ENCODE measurements around the gene NSMCE3.

NSMCE3 gene

DNA sequence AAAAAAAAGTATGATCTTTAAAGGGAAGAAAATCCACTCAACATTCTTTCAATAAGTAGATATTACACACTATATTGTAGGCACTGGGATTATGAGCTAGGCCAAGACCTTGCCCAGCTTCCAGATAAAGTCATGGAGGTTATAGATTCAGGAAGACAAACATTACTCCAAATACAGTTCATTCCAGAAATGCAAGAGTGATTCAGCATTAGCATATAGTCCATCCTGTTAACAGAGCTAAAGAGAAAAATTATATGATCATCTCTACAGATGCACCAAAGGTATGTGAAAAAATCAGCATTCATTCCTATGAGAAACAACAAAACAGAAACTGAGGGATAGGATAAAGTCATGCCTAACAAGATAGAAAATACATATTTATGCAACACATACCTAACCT is 42.1 kb upstream of the NSMCE3 start:
- no peaks in the 10 kb centered on the region for H3K9me3 ChIP-seq (replicated peaks; ENCODE audit: insufficient read depth, low read length)
- H3K9me2 ChIP-seq (replicated peaks; ENCODE audit: insufficient read depth, low read length), result no peaks in the 10 kb centered on the region
- H3K9ac ChIP-seq (ENCODE audit: low read length), result no peak overlapping the region
- DNase-seq, result no peak
- no peaks in the 10 kb centered on the region for H4K20me1 ChIP-seq (ENCODE audit: insufficient read depth, low read length)
- no peak overlapping the region for H3K4me2 ChIP-seq (ENCODE audit: low read depth, low read length)
- no peaks in the 10 kb centered on the region for H3K36me3 ChIP-seq (replicated peaks; ENCODE audit: insufficient read depth, low read length)
- H2AFZ ChIP-seq (ENCODE audit: low read length), result no peak overlapping the region
- no peaks in the 10 kb centered on the region for H3K4me1 ChIP-seq (ENCODE audit: low read length)
- no peaks in the 10 kb centered on the region for H3K79me2 ChIP-seq (ENCODE audit: low read length)
- TF ChIP-seq EZH2 (optimal IDR thresholded peaks at IDR 0.05; ENCODE audit: low read depth, low read length), result no peak
- no peak overlapping the region for H3K4me3 ChIP-seq (ENCODE audit: low read length)
- no peak overlapping the region for H3K27ac ChIP-seq (ENCODE audit: low read length)
- no peaks in the 10 kb centered on the region for H3K27me3 ChIP-seq (replicated peaks; ENCODE audit: insufficient read depth, low read length)
- H3F3A ChIP-seq (ENCODE audit: insufficient read depth, low read length), result no peaks in the 10 kb centered on the region

DNA sequence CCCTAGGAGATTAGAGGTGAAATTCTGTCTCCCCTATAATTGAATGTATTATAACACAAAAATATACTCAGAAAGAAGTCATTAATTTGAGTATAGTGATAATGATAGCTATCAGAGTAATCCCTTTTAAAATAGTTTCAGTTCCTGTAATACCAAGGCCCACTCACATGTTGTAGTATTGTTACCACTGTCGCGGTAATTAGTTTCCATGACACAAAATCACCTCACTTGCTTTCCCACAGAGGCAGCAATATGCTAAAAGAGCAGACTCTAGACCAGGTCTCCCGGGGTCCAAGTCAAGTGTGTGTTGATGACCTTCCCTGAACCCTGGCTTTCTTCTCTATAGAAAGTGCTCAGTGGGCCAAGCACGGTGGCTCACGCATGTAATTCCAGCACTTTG is 39.5 kb upstream of the NSMCE3 start:
- Histone ChIP-seq H3F3A (ENCODE audit: insufficient read depth, low read length) (no peaks in the 10 kb centered on the region), H3K4me1 (ENCODE audit: low read length) (no peaks in the 10 kb centered on the region), H3K9ac (ENCODE audit: low read length) (no peak overlapping the region), H3K79me2 (ENCODE audit: low read length) (no peaks in the 10 kb centered on the region), H3K9me2 (replicated peaks; ENCODE audit: insufficient read depth, low read length) (no peaks in the 10 kb centered on the region), H3K27ac (ENCODE audit: low read length) (no peak overlapping the region), H3K36me3 (replicated peaks; ENCODE audit: insufficient read depth, low read length) (no peaks in the 10 kb centered on the region), H3K4me2 (ENCODE audit: low read depth, low read length) (no peak overlapping the region), H3K9me3 (replicated peaks; ENCODE audit: insufficient read depth, low read length) (no peaks in the 10 kb centered on the region), H3K4me3 (ENCODE audit: low read length) (no peak overlapping the region), H2AFZ (ENCODE audit: low read length) (no peak overlapping the region), H3K27me3 (replicated peaks; ENCODE audit: insufficient read depth, low read length) (no peaks in the 10 kb centered on the region), H4K20me1 (ENCODE audit: insufficient read depth, low read length) (no peaks in the 10 kb centered on the region)
- no peak for DNase-seq
- TF ChIP-seq EZH2 (optimal IDR thresholded peaks at IDR 0.05; ENCODE audit: low read depth, low read length) (no peak), EZH2phosphoT487 (IDR thresholded peaks at IDR 0.05; ENCODE audit: low read length) (no peak)
- TF ChIP-seq, protein P1, sequence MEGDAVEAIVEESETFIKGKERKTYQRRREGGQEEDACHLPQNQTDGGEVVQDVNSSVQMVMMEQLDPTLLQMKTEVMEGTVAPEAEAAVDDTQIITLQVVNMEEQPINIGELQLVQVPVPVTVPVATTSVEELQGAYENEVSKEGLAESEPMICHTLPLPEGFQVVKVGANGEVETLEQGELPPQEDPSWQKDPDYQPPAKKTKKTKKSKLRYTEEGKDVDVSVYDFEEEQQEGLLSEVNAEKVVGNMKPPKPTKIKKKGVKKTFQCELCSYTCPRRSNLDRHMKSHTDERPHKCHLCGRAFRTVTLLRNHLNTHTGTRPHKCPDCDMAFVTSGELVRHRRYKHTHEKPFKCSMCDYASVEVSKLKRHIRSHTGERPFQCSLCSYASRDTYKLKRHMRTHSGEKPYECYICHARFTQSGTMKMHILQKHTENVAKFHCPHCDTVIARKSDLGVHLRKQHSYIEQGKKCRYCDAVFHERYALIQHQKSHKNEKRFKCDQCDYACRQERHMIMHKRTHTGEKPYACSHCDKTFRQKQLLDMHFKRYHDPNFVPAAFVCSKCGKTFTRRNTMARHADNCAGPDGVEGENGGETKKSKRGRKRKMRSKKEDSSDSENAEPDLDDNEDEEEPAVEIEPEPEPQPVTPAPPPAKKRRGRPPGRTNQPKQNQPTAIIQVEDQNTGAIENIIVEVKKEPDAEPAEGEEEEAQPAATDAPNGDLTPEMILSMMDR (IDR thresholded peaks at IDR 0.05; ENCODE audit: low read length), result no peak

DNA sequence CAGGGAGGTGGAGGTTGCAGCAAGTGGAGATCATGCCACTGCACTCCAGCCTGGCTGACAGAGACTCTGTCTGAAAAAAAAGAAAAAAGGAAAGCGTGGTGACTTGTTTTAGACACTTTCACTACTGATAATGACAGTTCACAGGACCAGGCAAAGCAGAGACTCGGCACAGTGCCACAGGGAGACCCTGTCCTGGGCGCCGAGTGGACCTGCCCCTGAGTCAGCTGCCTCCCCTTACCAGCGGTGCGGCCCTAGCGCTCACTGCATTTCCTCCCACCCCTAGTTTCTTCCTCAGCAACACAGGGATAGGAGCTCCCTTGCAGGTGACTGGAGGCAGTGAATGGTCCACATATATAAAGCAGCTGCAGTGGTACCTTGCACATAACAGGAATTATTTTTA is 38.7 kb upstream of the NSMCE3 start:
- TF ChIP-seq EZH2phosphoT487 (IDR thresholded peaks at IDR 0.05; ENCODE audit: low read length) (no peak), EZH2 (optimal IDR thresholded peaks at IDR 0.05; ENCODE audit: low read depth, low read length) (no peak)
- TF ChIP-seq, protein P1 (IDR thresholded peaks at IDR 0.05; ENCODE audit: low read length), result no peak
- no peaks in the 10 kb centered on the region for H3K79me2 ChIP-seq (ENCODE audit: low read length)
- no peak overlapping the region for H3K4me3 ChIP-seq (ENCODE audit: low read length)
- H3K4me2 ChIP-seq (ENCODE audit: low read depth, low read length), result no peak overlapping the region
- no peak for DNase-seq
- no peaks in the 10 kb centered on the region for H3K9me3 ChIP-seq (replicated peaks; ENCODE audit: insufficient read depth, low read length)
- no peaks in the 10 kb centered on the region for H3K36me3 ChIP-seq (replicated peaks; ENCODE audit: insufficient read depth, low read length)
- no peaks in the 10 kb centered on the region for H4K20me1 ChIP-seq (ENCODE audit: insufficient read depth, low read length)
- no peak overlapping the region for H2AFZ ChIP-seq (ENCODE audit: low read length)
- no peak overlapping the region for H3K27ac ChIP-seq (ENCODE audit: low read length)
- H3F3A ChIP-seq (ENCODE audit: insufficient read depth, low read length), result no peaks in the 10 kb centered on the region
- H3K9ac ChIP-seq (ENCODE audit: low read length), result no peak overlapping the region
- no peaks in the 10 kb centered on the region for H3K9me2 ChIP-seq (replicated peaks; ENCODE audit: insufficient read depth, low read length)
- no peaks in the 10 kb centered on the region for H3K4me1 ChIP-seq (ENCODE audit: low read length)
- H3K27me3 ChIP-seq (replicated peaks; ENCODE audit: insufficient read depth, low read length), result no peaks in the 10 kb centered on the region

DNA sequence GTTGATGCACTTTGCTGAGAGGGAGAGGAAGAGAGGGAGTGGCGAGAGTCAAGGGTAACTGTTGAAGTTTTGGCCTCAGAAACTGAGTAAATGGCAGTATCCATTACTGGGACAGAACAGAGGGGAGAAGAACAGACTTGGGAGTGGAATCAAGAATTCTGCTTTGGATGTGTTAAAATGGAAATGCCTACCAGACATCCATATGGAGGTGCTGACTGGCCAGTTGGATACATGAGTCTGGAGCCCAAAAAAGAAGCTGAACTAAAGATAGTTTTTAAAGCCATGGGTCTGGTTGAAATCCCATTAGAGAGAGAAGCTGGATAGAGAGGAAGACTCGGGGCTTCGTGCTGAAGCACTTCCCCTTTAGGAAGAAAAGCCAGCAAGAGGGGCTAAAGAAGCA is 35.9 kb upstream of the NSMCE3 start:
- H3K27me3 ChIP-seq (replicated peaks; ENCODE audit: insufficient read depth, low read length), result no peaks in the 10 kb centered on the region
- no peaks in the 10 kb centered on the region for H3K9me2 ChIP-seq (replicated peaks; ENCODE audit: insufficient read depth, low read length)
- TF ChIP-seq EZH2phosphoT487 (IDR thresholded peaks at IDR 0.05; ENCODE audit: low read length), result no peak
- TF ChIP-seq, protein P1 (IDR thresholded peaks at IDR 0.05; ENCODE audit: low read length), result no peak
- no peak for TF ChIP-seq EZH2 (optimal IDR thresholded peaks at IDR 0.05; ENCODE audit: low read depth, low read length)

More for the DNA sequence above, 35.9 kb upstream of the NSMCE3 start:
- H3F3A ChIP-seq (ENCODE audit: insufficient read depth, low read length), result no peaks in the 10 kb centered on the region
- no peak for DNase-seq
- no peak overlapping the region for H3K9ac ChIP-seq (ENCODE audit: low read length)
- no peaks in the 10 kb centered on the region for H3K36me3 ChIP-seq (replicated peaks; ENCODE audit: insufficient read depth, low read length)
- no peaks in the 10 kb centered on the region for H3K9me3 ChIP-seq (replicated peaks; ENCODE audit: insufficient read depth, low read length)
- H3K4me3 ChIP-seq (ENCODE audit: low read length), result no peak overlapping the region
- no peak overlapping the region for H3K27ac ChIP-seq (ENCODE audit: low read length)
- no peaks in the 10 kb centered on the region for H3K79me2 ChIP-seq (ENCODE audit: low read length)
- no peaks in the 10 kb centered on the region for H4K20me1 ChIP-seq (ENCODE audit: insufficient read depth, low read length)
- H3K4me2 ChIP-seq (ENCODE audit: low read depth, low read length), result no peak overlapping the region
- no peak overlapping the region for H2AFZ ChIP-seq (ENCODE audit: low read length)
- H3K4me1 ChIP-seq (ENCODE audit: low read length), result no peaks in the 10 kb centered on the region
